ENCODE results near the gene ZNF124.
"Not testable (repeated sequence)": the region's sequence is repeated elsewhere in the genome, so short reads cannot be mapped to it uniquely, and the experiment has no call there.

ZNF124 gene

DNA sequence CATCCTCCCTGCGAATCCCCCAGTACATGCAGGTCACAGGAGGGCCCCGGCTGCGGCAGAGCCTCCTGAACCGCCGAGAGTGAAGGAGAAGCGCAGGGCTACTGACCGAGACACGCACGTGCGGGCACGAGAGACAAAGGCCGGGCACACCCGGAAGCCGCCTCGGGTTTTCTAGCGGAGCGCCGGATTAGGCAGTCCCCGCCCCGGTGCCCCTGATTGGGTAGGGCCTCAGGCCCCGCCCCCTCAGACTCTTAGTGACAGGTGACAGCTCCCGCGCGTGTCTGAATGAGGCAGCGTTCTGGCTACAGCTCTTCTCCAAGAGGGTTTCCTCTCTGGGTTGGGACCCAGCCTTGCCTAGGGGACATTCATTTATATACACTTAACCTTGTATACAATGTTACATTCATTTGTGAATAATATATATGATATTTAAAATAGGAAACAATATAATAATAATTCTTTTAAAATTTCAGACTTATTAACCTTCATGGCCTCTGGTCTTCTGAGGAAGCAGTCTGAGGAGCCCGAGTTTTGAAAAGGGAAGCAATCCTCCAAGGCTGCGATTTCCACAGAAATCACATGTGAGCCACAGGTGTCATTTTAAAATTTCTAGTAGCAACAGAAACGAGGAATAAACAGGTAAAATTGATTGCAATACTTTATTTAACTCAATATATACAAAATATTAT lies at the start of gene ZNF124:
TSS of gene ZNF124 (minus strand) at position 146 of the 689 bp plus-strand sequence. CDS start at position 3, 143 bp downstream.
- DNase-seq = not testable (repeated sequence)

DNA sequence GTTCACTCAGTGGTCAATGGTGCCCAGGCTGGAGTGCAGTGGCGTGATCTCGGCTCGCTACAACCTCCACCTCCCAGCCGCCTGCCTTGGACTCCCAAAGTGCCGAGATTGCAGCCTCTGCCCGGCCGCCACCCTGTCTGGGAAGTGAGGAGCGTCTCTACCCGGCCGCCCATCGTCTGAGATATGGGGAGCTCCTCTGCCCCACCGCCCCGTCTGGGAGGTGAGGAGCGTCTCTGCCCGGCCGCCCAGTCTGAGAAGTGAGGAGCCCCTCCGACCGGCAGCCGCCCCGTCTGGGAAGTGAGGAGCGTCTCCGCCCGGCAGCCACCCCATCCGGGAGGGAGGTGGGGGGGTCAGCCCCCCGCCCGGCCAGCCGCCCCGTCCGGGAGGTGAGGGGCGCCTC lies 48.5 kb upstream of the ZNF124 start:
- intact Hi-C loops (cut with DNase I) = not testable (repeated sequence)
- DNase-seq = peak in 1 of 10 donors; percentile 54

More for the DNA sequence above, at the start of gene ZNF124:
- intact Hi-C loops (cut with DNase I) = not testable (repeated sequence)

DNA sequence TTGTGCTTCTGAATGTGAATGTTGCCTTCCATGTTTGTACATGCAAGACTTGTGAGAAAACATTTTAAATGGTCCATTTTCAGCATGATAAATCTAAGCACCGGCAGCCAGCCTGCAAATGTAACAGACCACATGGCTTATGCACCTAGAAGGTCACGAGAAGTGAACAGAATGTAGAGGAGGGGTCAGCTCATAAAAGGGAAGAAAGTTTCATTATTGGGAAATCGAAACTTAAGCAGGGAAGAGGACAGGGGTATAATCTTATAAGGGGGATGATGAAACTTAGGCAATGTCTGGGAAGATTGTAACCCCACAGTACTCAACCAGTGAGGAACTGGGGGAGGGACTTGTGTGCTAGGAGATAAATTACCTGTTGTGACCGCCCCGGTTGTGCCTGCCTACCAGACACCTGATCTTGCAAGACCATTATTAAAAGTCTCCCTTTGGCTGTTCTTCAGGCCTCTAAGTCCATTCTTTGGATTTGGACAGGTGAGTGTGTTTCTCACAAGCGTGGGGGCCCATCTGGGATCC lies 46.4 kb upstream of the ZNF124 start:
- intact Hi-C loops (cut with DNase I) = no loop called here
- DNase-seq = no peak

DNA sequence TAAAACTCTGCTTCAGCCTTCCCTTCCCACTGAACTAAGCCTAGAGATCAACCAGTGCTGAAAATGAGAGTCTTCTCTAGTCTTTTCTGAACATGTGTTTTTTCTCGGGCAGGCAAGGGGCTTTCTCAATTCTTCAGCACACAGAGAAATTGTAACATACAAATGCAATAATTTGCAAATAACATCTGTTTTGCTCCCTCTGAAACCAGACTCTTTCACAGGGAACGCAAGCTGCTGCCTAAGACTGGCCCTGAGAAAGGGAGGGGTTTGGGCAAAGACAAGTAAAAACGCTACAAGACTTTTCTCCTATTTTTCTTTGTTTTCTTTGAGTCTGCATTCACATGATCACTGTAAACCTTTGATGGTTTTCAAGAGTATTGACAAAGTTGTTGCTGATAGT lies 44.4 kb upstream of the ZNF124 start:
- DNase-seq = no peak
- intact Hi-C loops (cut with DNase I) = no loop called here

DNA sequence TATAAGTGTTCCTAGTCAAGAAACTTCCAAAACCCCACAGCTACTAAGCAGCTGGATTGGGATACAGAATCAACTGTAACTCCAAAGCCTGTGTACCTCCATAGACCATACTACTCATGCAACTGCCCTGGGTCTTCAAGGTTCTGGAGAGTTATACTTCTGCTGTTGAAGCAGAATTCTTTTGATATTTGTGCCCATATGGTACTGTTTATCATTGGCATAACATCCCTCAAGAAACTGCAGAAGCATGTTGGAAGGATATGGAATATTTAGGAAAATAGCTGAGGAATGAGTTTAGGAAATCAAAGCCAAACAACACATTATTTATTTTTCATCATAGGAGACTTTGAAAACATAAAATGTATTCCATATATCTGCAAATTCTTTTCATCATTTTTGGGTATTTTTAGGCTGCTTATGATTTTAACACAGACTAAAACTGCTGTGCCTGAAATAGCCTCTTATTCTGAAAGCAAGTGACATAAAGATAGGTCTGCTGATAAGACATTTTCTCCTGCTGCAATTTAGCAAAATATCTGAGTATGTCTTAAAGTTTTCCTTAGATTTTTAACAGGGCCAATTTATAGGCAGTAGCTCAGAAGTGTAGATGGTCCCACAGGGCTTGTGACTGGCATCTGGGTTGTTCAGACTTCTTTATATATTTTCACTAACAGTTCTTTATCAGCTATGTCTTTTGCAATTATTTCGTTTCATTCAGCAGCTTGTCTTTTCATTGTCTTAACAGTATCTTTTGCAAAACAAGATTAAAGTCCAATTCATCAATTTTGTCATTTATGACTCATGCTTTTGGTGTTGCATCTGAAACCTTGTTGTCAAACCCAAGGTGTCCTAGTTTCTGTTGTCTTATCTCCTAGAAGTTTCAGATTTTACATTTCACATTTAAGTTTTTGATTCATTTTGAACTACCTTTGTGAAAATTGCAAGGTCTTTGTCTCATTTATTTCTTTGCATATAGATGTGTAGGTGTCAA lies 41.1 kb upstream of the ZNF124 start:
- intact Hi-C loops (cut with DNase I) = no loop called here
- no peak for DNase-seq

DNA sequence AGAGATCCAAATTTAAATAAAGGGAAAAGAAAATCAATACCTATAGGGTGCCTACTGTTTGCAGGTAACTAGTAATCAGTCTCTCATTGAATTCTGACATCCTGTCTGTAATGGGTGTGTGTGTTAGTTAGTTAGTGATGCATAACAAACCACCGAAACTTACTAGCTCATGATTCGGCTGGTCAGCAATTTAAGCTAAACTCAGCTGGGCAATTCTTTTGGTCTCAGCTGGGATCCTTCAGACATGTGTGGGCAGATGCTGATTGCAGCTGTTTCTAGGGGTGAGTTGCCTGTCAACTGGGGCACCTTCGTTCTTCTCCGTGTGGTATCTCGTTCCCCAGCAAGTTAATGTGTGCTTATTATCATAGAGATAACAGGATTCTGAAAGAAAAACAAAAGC lies 40.2 kb upstream of the ZNF124 start:
- DNase-seq = no peak
- intact Hi-C loops (cut with DNase I) = no loop called here

DNA sequence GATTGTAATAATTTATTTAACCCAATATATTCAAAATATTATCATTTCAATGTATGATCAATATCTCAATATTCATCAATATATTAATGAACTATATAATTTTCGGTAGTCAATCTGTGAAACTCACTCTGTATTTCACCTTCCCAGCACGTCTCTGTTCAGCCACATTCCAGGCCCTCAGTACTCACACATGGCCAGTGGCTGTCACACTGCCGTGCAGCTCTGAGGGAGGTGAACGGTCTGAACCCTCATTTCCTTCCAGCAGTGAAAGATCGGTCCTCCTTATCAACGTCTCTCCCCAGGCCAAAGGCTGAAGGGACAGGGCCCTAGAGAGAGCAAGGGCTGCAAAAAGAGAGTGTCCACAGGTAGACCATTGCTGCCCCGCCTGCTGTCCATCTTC lies 39.5 kb upstream of the ZNF124 start:
- intact Hi-C loops (cut with DNase I) = loop anchor here (2.0 kb wide), 1 partner anchor 119 kb away; the partner anchor contains the start of gene ZNF496
- peak in 1 of 10 donors; percentile 54 for DNase-seq

DNA sequence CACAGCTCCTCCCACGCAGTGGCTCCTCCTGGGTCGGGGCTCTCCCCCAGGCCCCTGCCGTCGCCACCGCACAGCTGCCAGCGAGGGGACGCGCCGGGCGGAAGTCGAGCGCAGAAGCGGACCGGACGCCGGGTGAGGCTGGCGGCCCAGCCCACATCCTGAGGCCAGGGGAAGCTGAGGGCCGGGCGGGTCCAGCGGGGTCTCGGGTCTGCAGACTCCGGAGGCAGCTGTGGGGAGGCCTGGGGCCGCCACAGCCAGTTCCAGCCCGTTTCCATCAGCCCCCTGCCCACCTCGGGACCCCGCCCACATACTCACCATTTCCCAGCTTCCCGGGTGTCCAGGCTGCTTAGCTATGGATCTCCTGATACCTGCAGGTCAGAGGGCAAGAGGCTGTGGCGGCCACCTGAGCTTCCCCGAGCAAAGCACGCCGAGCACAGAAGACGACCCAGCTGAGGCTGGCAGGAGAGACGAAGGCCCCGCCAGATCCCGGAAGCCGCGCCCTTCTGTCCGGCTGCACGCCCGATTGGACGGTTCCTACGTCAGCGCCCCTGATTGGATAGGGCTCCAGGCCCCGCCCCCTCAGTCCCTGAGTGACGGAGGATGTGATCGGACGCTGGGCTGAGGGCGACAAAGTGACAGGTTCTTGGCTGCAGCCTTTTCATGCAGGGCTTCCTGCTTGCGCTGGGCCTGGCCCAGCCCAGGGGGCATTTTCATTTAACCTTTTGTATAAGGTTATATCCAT lies 38.7 kb upstream of the ZNF124 start:
- DNase-seq = peak; percentile 94 to 100 (median 98)
- intact Hi-C loops (cut with DNase I) = loop anchor here (2.0 kb wide), 1 partner anchor 120 kb away; the partner anchor contains the start of gene ZNF496

DNA sequence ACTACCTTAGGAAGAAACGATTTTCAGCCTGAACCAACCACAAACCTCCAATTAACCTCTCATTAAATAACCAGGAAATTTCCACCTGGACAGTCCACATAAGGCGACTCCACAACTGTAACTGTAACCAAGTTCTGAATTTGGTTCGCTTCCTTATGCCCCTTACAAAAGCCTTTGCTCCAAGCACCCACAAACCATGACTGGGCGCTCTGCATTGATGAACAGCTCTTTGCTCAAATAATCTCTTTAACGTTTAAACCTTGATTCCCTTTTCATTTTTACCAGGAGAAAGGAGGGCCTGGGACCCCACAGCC lies 38.2 kb upstream of the ZNF124 start:
- intact Hi-C loops (cut with DNase I) = loop anchor here (2.0 kb wide), 1 partner anchor 121 kb away; the partner anchor contains the start of gene ZNF496

DNA sequence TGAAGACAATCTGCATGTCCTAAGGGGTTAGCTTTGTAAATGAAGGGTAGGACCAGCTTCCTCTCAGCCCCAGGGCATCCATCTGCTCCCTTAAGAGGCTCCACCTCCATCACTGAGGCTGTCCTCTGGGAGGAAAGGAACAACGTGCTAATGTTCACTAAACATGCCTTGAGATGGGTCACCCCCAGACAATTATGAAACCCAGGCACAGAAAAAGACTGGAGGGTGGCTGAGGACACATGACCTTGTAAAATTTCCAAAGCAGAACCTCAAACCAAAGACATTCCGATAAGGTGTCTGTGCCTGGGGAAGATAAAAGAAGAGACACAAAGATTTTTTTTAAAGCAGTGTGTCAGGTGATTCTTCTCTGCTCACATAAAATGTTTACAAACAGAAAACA lies 37.6 kb upstream of the ZNF124 start:
- no peak for DNase-seq
- intact Hi-C loops (cut with DNase I) = no loop called here

More for the DNA sequence above, 38.2 kb upstream of the ZNF124 start:
- no peak for DNase-seq

DNA sequence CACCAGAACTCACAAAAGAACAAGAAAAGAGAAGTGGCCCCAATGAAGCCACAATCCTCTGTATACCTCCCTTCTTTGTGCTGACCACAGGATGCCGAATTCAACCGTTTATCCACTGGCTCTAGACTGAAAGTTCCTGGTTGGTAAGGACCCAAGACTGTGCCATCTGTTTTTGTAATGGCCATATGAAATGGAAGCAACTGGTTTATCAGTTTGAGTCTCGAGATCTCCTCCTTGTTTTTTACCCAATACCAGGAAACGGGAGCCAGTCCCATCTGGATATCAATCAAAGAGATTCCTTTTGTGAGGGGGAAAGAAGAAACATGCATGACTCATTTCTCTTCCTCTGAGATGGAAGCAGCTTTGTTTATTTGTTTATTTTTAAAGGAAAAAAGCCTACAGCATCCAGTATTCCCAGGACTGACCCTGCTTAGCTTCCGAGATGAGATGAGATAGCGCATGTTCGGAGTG lies 32.4 kb upstream of the ZNF124 start:
- intact Hi-C loops (cut with DNase I) = no loop called here
- DNase-seq = no peak

DNA sequence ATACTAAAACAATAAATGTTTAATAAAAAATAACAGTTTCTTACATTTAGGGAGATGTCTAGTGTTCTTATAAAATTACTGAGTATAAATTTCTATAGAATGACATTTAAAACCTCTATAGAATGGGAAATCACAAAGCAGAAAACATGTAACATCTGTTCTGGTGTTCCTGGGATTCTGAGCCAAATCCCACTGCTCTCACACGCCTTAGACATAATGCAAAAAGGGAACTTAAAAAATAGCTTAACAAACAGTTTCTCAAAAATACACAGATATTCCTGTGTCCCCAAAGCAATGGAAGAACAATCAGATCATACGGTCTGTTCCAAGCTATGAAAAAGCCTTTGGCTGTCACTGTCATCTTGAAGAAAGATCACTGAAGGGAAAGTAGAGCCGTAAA lies 27.0 kb upstream of the ZNF124 start:
- intact Hi-C loops (cut with DNase I) = no loop called here
- DNase-seq = no peak

DNA sequence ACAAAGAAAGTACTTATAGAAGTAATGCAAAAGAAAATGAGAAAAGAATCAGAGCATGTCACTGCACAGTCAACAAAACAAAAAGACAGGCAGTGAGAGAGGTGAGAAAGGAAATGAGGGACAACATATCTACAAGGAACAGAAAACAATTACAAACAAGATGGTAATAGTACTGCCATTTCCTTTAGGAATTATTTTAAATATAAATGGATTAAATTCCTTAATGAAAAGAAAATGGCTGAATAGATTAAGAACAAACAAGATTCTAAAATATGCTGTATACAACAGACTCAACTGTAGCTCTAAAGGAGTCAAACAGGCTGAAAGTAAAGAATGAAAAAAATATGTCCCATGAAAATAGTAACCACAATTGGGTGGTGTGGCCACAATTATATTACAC lies 22.1 kb upstream of the ZNF124 start:
- intact Hi-C loops (cut with DNase I) = no loop called here
- DNase-seq = no peak

DNA sequence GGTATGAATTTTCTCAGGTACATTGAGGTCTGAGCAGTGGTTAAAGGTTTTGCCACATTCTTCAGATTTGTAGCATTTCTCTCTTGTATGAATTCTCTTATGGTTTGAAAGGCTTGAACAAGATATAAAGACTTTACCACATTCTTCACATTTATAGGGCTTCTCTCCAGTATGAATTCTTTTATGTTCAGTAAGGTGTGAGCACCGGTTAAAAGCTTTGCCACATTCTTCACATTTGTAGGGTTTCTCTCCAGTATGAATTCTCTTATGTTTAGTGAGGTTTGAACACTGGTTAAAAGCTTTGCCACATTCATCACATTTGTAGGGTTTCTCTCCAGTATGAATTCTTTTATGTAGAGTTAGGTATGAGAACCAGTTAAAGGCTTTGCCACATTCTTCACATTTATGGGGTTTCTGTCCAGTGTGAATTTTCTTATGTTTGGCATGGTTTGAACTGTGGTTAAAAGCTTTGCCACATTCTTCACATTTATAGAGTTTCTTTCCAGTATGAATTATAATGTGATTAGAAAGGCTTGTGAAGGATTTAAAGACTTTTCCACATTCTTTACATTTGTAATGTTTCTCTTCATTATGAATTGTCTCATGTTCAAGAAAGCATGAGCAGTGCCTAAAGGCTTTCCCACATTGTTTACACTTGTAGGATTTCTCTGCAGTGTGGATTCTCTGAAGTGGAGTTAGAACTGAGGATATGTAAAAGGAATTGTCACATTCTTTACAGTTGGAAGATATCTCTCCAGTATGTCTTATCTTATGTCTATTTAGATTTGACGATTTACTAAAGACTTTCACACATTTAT lies 18.4 kb upstream of the ZNF124 start:
- intact Hi-C loops (cut with DNase I) = no loop called here
- DNase-seq = no peak

DNA sequence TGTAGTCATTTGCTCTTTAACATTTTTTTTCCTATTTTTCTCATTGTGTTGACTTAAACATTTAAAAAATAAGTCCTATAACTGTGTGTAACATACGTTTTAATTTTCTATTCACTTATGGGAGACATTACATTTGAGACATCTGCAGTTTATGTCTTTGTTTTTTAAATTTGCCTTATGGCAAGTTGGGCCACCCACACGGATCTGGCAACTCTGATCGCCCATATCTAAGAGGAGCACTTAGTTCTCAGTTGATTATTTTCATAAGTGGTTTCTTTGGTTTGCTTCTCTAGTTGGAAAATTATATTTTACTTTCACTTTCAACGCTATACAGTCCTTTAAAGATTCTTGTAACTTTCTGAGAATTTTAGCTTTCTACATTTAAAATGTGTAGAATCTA lies 13.8 kb upstream of the ZNF124 start:
- intact Hi-C loops (cut with DNase I) = no loop called here
- DNase-seq = no peak

DNA sequence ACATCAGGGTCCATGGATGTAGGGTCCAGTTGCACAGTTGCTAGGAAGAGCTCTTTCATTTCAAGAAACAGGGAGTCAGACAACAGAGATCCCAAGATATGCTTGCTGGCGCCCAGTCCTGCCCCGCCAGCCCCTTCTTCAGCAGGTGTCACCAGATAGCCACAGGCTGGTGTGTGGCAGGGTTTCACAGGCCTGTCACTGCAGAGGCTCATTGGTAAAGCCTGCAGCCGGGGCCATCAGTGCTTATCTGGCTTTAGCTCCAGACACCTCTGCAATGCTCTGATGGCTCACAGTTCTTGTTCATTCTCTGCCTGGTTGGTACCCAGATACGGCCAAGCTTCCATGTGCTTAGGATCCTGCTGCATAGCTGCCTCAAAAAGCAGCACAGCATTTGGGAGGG lies 12.4 kb upstream of the ZNF124 start:
- DNase-seq = no peak
- intact Hi-C loops (cut with DNase I) = no loop called here

DNA sequence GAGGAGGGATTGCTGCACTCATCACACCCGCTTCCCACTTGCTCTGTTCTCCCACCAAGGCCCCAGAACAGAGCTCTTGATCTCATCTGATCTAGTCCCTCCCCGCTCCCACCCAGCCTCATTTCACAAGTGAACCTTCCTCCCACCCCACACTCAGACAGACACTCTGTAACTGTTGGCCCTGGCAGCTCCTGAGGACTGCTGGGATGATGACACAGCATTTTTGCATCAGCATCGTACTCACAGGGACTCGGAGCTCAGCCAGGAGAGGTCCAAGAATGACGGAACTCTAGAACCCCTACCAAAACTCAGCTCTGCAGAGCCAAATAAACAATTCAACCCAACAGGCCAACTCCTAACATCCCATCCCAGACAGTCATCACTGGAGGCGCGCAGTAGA lies 11.2 kb upstream of the ZNF124 start:
- intact Hi-C loops (cut with DNase I) = no loop called here
- no peak for DNase-seq

DNA sequence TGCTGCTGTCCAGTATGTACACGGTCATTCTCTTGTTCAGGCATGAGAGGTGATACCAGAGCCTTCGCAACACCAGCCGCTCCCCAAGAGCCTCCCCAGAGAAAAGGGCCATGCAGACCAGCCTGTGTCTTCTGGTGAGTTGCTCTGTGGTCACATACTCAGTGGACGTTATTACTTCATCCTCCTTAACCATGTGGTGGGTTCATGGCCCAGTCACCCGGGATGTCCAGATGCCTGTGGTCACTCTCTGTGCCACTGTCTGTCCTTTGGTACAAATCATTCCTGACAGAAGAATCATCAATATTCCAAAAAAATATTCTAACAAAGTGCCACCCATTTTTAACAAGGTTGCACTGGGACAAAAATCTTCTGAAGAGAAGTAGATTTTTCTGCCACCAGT lies 8.8 kb upstream of the ZNF124 start:
- DNase-seq = no peak
- intact Hi-C loops (cut with DNase I) = no loop called here

DNA sequence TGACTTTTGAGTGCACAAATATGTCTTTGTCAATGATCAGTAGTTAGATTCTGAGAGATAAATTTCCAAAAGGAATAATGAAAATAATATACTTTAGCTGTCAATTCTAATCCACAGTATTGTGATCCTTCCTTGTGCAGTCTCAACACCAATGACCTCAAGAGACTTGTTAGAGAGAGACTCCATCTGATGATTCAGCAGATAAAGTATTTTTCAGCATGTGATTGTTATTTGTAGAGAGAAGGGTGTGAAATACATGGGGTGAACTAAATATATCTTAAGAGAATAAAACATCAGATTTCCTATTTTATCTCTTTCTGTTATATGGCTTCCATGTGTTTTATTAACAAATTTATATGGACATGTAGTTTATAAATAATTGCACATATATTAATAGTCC lies 5.9 kb upstream of the ZNF124 start:
- DNase-seq = no peak
- intact Hi-C loops (cut with DNase I) = no loop called here

DNA sequence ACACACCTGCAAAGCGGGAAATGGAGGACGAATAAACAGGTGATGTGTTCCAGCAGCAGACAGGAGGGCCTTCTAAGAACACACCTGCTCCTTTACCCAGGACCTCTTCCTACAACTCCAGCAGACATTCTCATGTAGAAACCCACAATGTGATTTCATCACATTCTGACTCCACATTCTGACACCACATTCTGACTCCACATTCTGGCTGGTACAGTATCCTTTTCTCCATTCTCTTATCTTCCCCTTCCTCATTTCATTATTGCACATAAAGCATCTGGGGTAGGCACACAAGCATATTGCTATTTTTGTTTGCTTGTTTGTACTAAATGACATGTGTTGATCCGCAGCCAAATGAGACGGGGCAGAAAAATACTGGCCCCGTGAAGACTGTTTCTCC lies 3.6 kb upstream of the ZNF124 start:
- intact Hi-C loops (cut with DNase I) = no loop called here

More for the DNA sequence above, 3.6 kb upstream of the ZNF124 start:
- no peak for DNase-seq

Measured in posterior cingulate gyrus (tissue), 11 donors.